NCI-H187 (cell line): ENCODE results near the gene CCNB1IP1.
"Not testable (repeated sequence)": the region's sequence is repeated elsewhere in the genome, so short reads cannot be mapped to it uniquely, and the experiment has no call there.

ENCODE experiments used
- DNase-seq, 2 experiments: peaks; one replicate each; lab custom pipeline; 2025; lab: John Stamatoyannopoulos, UW

The CCNB1IP1 gene

DNA sequence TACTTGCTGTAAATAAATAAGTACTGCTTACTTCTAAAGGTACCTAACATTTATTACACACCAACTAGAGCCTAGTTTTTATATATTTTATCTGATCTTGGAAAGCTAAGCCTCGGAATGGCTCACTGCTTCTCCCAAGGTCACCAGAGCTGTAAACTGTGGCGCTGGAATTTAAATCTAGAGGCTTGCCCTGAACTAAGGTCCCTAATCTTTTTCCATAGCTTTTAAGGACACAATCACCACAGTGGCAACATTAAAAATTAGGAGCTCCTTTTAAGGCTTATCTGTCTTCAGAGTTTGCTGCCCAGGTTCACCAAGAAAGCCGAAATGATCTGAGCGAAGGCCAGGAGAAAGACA, 670 bp downstream of the CCNB1IP1 start:
- DNase-seq = no peak

DNA sequence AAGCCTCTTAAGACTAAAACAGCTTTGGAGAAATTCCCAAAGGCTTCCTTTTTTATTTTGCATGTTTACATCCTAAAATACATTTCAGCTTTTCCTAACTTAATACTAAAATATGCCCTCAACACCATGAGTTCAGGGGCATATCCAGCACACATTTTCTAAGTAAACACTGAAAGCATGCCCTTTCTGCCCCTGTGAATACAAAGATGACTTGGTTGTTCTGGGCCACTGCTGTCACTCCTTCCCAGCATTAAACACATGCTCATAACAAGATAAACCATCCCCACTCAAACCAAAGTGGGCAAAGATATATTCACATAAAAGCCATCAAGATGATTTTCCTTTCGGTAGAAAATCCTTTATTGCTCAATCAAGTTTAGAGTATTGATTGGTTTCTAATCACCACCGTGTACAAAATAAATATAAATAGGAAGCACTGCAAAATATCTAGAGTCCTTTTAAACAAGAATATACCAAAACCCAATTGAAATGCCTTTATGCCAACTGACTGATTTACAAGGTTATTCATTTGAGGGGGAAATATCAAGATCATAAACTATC, 1.9 kb downstream of the CCNB1IP1 start:
- no peak for DNase-seq

DNA sequence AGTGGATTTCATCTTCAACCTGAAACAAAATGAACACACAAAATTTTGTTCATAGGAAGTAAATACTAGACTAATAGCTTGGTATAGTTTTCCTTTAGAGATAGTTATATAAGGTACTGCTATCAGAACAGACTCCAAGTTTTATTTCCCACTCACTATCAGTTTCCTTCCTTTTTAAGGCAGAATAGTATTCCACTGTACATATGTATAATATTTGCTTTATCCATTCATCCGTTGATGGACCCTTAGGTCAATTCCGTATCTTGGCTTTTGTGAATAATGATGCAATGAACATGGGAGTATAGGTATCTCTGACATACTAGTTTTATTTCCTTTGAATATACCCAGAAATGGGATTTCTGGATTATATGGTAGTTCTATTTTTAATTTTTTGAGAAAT, 3.7 kb downstream of the CCNB1IP1 start:
- DNase-seq = no peak

GRCh38 chr14:20328705-20329104, 4.4 kb downstream of the CCNB1IP1 start:
- no peak for DNase-seq

GRCh38 chr14:20327005-20327869, 5.8 kb downstream of the CCNB1IP1 start:
- DNase-seq = peak; percentile 22 to 38

DNA sequence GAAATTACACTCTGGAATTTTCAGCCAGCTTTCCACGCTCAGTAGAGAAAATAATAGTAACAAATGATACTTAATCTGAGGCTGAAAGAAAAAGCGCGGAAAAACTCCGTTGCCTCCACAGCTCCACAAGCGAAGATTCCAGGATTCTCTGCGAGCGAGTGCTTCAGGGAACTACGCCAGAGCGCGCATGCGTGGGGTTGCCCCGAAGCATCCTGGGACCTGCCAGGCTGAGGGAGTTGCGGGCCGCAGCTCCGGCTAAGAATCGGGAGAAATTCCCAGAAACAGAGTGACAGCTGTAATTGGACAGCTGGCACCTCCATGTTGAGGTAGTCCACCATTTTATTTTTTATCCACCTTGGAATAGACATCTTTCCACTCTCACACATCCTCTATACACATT, 15.4 kb downstream of the CCNB1IP1 start:
- DNase-seq = no peak

DNA sequence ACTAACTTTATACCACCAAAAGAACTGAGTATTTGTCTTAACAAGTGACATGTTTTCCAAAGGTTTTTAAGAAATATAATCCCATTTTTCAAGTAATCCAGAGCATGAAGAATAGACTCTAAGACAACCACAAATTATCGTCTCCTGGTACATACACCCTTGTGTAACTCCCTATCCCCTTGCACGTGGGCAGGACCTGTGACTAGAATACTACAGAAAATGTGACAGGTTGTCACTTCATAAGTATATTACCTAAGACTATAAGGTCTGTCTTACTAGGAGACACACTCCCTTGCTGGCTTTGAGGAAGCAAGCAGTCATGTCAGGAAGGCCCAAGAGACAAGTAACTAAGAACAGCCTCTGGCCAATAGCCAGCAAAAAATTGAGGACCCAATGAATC, 19.1 kb downstream of the CCNB1IP1 start:
- no peak for DNase-seq

GRCh38 chr14:20306079-20306423, 27.0 kb downstream of the CCNB1IP1 start:
- no peak for DNase-seq

- DNase-seq = peak; percentile 67 to 90
Measured at GRCh38 chr14:20305265-20306078, 27.6 kb downstream of the CCNB1IP1 start, which contains the start of gene TTC5. TSS of gene TTC5 (minus strand) at chr14:20305951. CDS start at chr14:20305937, 14 bp downstream.

GRCh38 chr14:20302042-20302755, 30.9 kb downstream of the CCNB1IP1 start:
- DNase-seq = no peak

DNA sequence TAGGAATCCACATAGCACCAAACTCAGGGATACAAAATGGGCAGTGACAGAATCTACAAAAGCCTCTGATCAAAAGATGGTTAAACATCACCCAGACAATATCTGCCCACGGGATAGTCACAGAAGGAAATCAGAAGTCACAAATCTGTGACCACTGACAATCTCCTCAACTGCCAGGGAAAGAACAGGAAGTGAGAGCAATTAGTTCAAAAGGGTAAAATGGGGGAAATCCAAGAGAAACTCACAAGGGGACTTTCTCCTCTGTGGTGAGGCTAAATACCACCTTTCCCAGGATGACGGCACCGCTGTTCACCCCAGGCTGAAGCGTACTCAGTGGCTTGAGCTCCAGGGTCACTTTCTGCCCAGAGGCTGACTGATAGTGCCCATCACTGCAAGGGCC, 38.0 kb downstream of the CCNB1IP1 start:
- no peak for DNase-seq

DNA sequence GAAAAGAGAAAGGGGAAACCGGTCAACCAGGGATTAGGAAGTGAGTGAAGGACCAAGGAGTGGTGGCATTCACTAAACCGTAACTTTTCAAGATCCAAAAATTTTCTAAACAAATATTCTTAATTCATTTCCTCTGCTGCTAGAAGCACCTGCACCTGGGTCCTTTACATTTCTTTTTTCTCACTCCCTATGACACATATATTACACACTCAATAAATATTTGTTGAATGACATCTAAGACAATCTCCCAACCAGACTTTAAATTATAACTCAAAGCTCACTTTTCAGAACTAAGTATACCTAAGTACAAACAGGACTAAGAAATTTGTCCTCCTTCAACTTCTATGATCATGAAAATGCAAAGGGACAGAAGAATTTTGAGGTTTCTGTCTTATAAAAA, 38.4 kb downstream of the CCNB1IP1 start:
- DNase-seq = no peak

DNA sequence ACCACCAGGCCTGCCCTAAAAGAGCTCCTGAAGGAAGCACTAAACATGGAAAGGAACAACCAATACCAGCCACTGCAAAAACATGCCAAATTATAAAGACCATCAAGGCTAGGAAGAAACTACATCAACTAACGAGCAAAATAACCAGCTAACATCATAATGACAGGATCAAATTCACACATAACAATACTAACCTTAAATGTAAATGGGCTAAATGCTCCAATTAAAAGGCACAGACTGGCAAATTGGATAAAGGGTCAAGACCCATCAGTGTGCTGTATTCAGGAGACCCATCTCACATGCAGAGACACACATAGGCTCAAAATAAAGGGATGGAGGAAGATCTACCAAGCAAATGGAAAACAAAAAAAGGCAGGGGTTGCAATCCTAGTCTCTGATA, 51.1 kb downstream of the CCNB1IP1 start:
- DNase-seq = not testable (repeated sequence)

DNA sequence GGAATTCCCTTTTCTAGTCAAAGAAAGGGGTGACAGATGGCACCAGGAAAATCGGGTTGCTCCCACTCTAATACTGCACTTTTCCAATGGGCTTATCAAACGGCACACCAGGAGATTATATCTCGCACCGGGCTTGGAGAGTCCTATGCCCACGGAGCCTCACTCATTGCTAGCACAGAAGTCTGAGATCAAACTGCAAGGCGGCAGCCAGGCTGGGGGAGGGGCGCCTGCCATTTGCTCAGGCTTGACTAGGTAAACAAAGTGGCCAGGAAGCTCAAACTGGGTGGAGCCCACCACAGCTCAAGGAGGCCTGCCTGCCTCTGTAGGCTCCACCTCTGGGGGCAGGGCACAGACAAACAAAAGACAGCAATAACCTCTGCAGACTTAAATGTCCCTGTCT, 52.8 kb downstream of the CCNB1IP1 start:
- not testable (repeated sequence) for DNase-seq

GRCh38 chr14:20278414-20278813, 54.7 kb downstream of the CCNB1IP1 start:
- no peak for DNase-seq

- no peak for DNase-seq
Measured at GRCh38 chr14:20277409-20277808, 55.7 kb downstream of the CCNB1IP1 start.

DNA sequence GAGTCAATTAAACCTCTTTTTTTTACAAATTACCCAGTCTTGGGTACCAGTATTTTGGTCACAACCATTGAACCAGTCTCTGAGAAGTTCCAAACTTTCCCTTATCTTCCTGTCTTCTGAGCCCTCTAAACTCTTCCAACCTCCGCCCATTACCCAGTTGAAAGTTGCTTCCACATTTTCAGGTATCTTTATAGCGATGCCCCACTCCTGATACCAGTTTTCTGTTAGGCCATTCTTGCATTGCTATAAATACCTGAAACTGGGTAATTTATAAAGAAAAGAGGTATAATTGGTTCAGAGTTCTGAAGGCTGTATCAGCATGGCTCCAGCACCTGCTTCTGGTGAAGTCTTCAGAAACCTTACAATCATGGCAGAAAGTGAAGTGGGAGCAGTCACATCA, 59.0 kb downstream of the CCNB1IP1 start:
- no peak for DNase-seq

DNA sequence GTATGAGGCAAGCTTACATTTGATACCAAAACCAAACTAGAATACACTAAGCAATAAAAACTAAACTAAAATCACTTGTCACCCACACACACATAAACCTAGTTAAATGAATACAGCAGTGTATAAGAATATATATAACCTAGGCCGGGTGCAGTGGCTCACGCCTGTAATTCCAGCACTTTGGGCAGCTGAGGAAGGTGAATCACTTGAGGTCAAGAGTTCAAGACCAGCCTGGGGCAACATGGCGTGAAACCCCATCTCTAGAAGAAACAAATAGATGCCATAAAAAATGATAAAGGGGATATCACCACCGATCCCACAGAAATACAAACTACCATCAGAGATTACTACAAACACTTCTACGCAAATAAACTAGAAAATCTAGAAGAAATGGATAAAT, 68.7 kb downstream of the CCNB1IP1 start:
- not testable (repeated sequence) for DNase-seq

GRCh38 chr14:20262642-20263128, 70.4 kb downstream of the CCNB1IP1 start:
- no peak for DNase-seq
